Measurements from ENCODE around the gene FRMD8.

The FRMD8 gene

DNA sequence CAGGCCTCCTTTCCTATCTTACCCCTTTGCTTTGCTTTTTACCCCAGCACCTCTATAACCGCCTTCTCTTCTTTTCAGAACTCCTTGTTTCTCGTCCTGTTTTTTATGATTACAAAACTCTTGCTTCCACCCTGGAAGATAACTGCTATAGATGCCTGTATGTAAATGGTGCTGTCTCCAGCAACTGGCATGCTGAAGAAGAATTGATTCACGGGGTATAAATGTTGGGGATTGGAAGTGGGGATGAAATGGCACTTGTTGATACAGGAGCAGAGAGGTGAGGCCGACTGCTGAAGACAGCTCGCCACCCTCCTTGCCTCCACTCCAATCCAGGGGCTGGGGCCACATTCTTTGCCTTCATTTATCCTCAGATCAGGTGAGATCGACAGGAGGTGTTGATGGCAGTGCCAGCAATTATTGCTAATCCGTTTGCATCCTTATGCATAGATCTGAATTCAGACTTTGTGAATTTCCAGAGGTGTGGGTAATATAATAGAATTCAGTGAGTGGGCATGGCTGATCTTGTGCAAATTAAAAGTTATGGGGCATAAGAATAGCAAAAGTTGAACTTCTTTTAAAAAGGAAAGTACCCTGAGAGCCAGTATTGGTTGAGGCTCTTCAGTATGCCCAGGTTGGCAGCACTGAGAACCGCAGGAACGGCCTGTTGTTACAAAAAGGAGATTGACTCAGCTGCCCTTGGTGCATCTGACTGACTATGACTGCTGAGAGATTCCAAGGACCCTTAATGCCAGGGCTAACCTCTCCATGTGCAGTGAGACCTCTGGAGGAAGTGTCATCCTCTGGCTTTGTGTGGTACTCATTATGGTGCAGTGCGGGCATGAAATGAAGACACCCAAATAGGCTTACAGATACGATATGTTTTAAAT lies 41.5 kb downstream of the FRMD8 start:
- TF ChIP-seq, protein P1, sequence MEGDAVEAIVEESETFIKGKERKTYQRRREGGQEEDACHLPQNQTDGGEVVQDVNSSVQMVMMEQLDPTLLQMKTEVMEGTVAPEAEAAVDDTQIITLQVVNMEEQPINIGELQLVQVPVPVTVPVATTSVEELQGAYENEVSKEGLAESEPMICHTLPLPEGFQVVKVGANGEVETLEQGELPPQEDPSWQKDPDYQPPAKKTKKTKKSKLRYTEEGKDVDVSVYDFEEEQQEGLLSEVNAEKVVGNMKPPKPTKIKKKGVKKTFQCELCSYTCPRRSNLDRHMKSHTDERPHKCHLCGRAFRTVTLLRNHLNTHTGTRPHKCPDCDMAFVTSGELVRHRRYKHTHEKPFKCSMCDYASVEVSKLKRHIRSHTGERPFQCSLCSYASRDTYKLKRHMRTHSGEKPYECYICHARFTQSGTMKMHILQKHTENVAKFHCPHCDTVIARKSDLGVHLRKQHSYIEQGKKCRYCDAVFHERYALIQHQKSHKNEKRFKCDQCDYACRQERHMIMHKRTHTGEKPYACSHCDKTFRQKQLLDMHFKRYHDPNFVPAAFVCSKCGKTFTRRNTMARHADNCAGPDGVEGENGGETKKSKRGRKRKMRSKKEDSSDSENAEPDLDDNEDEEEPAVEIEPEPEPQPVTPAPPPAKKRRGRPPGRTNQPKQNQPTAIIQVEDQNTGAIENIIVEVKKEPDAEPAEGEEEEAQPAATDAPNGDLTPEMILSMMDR (IDR thresholded peaks at IDR 0.05; ENCODE audit: extremely low read depth, missing control alignments), result no peak
- no peak for DNase-seq (ENCODE audit: low spot score)

DNA sequence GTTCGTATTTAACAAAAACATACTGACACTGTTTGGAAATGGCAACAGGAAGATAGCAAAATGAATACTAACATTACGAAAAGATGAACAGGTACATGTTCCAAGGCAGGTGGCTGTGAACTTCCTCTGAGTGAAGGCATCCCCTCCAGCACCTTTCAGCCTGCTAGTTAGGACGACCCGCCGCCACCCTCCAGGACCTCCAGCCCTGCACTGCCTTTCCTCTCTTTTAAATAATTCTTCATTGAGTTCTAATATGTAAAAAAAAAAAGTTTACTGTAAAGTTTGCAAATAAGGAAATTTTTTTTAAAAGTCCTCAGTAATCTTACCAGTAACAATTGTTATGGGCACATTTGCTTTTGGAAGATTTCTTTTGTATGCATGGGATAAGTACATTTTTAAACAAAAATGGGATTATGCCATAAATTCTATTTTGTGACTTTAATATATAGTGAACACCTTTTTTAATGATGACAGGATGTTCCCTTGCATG lies 42.2 kb downstream of the FRMD8 start:
- TF ChIP-seq, protein P1 (IDR thresholded peaks at IDR 0.05; ENCODE audit: extremely low read depth, missing control alignments), result no peak
- no peak for DNase-seq (ENCODE audit: low spot score)

DNA sequence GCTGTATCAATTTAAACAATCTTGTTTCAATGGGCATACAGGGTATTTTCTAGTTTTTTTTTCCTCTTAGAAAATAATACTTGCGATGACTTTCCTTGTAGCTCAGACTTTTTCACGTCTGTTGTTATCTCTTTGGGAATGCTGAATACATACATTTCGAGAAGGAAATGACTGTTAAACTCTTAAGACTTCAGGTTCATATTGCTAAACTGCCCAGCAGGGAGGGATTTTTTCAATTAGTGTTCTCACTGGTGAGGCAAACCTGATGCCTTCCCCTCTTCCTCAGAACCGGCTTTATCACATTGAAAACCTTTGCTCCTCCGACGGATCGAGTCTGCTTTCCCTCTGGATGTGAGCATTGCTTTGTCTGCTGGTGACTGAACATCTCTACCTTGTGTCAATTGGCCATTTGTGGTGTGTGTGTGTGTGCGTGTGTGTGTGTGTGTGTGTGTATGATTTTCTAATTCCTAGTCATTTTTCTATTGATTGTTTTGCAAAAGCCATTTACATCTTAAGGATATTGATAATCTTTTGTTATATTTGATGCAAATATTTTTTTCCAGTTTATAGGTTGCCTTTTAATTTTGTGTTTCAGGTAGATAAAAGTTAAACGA lies 42.7 kb downstream of the FRMD8 start:
- TF ChIP-seq, protein P1 (IDR thresholded peaks at IDR 0.05; ENCODE audit: extremely low read depth, missing control alignments), result no peak
- no peak for DNase-seq (ENCODE audit: low spot score)

DNA sequence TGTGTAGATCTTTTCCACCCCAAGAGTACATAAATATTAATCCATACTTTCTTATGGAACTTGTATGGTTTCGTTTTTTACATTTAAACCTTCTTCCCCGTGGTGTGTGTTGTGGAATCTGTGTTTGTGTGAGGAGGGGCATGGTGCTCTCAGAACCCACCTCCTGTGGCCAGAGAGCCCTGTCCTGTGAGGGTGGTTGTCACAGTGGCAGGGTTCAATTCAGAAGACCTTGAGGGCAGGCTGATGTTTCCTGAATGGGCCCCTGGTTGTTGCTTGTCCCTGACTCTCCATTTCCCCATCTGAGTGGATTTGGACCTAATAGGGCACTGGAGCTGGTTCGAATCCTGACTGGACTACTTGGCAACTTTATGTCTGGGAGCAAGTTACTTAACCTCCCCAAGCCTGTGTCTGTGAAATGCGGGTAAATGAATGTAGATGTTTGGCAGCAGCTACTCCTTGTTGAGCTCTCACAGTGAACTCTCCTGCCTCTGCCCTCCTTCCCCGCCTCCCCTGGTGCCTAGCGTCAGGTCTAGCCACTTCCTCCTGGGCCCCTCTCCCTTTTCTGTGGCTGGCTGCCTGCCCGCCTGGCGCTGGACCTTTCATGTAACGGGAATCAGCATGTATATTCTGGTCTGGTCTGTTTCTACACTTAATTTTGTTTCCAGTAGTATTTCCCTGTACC lies 43.4 kb downstream of the FRMD8 start:
- no peak for DNase-seq (ENCODE audit: low spot score)
- TF ChIP-seq, protein P1 (IDR thresholded peaks at IDR 0.05; ENCODE audit: extremely low read depth, missing control alignments), result no peak

DNA sequence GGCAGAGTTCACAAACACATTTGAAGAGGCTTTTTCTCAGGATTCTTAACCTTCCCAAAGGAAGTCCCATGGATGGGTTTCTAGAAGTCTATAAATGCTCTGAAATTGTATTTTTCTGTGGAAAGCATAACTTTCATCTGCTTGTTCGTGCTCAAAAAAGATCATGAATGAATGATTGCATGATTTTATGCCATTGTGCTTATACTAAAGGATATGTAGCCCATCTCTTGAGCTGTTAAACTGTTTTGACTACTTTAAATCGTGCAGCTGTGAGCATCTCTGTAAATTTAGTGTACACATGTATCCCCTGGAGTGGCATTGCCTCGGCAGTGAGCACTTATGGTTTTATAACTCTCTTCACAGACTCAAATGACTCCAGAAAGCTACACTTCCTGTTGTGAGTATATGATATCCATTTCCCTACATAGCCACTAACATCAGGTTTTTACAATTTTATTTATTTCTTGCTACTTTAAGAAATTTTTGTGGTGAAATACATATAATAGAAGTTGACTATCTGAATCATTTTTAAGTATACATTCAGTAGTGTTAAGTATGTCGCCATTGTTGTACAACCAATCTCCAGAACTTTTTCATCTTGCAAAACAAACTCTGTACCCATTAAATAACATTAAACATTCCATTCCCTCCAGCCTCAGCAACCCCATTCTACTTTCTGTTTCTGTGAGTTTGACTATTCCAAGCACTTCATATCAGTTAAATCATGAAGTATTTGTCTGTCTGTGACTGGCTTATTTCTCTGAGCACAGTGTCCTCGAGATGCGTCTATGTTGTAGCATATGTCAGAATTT lies 44.2 kb downstream of the FRMD8 start:
- DNase-seq (ENCODE audit: low spot score), result no peak
- TF ChIP-seq, protein P1 (IDR thresholded peaks at IDR 0.05; ENCODE audit: extremely low read depth, missing control alignments), result no peak

DNA sequence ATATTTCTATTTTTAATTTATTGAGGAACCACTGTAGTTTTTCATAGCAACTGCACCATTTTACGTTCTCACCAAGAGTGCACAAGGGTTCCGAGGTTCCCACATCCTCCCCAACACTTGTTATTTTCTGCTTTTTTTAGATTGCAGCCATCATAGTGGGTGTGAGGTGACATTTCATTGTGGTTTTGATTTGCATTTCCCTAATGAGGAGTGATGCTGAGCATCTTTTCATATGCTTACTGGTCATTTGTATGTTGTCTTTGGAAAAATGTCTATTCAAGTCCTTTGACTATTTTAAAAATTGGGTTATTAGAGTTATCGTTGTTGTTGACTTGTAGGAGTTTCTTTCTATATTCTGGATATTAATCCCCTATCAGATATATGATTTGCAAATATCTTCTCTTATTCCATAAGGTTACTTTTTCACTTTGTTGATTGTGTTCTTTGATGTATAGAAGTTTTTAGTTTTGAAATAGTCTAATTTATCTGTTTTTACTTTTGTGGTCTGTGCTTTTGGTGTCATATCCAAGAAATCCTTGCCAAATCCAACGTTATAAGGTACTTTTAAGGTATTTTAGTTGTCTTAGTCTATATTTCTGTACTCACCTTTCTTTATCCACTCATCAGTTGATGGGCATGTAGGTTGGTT lies 45.1 kb downstream of the FRMD8 start:
- TF ChIP-seq, protein P1 (IDR thresholded peaks at IDR 0.05; ENCODE audit: extremely low read depth, missing control alignments), result no peak
- no peak for DNase-seq (ENCODE audit: low spot score)
